Fibroblast of skin of left quadriceps (primary cell): ENCODE results near the gene HMOX1.
A peak's percentile ranks its signal among the peaks of the same experiment; 100 is the strongest.
"Not testable (repeated sequence)": the region's sequence is repeated elsewhere in the genome, so short reads cannot be mapped to it uniquely, and the experiment has no call there.

Source experiments
- DNase-seq, 2 experiments: peaks; one replicate each; pipeline ENCODE4 v3.0.0-alpha.2; 2013; ENCODE audit warnings: low read depth in 2 of 2

Gene HMOX1

DNA sequence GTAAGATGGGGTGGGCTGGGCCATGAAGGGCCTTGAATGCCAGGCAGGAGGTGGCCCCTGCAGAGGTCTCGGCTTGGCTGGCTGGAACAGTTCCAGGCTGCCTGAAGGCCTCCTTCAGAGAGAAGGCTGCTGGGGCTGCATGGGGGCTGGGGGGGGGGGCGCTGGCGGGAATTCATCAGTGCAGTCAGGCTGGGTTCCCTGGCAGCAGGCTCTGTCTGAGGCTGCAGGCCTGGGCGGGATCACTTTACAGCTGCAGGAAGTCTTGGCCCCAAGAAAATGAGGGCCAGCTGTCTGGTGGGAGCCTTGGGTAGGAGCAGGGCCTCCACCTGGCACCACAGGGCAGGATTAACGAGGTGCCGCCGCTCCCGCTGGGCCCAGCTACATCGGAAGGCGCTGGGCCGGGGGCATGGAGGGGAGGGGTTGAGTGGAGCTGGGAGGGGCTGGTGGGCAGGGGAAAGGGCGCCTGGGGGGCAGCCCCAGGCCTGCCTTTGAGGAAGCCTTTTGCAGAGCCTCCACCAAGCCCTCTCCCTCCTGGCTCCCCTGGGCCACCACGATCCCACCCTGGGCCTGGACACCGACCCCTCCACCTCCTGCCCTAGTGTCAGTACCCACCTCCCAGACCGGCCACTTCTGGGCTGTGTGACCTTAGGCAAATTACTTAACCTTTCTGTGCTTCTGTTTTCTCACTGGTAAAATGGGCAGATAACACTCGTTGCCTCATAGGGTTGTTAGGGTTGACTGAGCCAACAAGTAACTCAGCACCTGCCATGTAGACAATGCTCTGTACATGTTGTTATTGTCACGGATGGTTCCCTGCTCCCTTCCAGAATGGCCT, 31.0 kb upstream of the HMOX1 start:
- DNase-seq = no peak

DNA sequence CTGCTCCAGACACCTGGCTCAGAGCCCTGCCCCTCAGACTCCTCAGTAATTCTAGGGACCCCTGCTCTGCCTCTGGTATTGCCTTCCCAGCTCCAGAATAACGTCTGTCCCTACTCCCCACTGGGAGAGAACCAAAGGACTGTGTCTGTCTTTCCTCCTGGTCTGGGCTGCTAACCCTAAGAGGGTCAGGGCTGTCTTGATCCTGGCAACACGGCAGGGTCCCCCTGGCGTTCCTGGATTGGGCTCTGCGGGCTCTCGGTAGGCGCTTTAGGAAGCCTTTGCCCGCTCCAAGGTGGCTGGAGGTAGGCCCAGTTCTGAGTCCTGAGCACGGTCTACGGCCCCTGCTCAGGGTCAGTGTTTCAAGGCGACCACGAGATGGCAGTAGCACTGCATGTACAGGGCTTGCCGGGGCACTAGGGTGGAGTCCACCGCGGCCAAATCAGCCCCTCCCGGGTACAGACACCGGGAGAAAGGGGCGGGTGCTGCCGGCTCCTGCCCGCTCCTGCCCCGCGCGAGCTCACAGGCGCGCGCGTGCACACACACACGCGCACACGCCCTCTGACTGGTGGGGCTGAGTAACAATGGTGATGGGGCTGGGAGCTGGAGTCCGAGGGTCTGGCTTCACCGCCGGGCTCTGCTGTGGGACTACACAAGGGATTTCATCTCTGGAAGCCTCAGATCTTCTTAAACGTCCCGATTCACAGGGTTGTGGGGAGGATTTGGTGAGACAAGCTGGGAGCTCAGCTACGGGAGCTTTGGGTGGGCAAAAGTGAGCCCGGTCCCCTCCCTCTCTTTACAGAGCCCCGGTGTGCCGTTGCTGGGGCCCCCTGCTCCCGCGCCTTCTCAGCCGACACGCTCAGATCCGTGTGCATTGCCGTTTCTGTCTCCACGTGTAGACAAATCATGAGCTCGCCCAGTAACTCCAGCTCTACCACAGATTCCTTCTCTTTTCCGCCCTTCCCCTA, 30.1 kb upstream of the HMOX1 start:
- DNase-seq = peak; percentile 78

DNA sequence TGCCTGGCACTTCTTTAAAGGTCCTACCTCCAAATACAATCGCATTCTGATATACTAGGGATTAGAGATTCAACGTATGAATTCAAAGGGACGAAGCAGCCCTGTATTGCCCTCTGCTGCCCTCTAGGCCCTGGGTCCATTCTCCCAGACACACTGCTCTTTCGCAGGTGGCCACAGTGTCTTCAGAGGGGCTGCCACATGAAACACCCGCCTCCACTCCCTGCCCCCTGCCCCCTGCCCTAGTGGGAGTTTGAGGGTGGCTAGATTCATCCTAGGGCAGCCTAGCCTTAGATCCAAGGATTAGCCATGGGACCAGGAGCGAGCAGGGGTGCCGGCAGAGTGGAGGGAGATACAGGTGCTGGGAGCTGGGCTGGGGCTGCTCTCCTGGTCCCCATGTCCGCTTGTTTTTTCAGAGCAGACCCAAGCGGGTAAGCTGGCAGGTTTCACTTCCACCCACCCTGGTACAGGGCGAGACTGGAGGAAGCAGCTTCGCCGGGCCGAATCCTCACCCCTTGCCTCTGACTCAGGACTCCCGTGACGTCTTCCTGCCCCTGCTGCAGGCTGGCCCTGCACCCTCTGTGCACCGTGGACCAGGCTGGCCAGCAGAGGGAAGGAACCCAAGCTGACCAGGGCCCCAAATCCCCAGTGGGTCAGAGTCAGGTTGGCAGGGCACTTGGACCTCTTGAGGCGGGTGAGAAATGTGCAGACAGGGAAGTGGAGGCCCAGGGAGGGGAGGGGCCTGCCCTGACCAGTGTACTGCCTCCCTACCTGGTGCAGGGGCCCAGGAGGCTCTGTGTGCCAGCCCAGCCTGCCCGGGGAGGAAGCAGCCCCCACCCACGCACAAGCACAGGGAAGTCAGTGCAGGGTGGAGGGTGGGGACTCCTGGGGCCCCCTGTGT, 28.4 kb upstream of the HMOX1 start:
- no peak for DNase-seq

DNA sequence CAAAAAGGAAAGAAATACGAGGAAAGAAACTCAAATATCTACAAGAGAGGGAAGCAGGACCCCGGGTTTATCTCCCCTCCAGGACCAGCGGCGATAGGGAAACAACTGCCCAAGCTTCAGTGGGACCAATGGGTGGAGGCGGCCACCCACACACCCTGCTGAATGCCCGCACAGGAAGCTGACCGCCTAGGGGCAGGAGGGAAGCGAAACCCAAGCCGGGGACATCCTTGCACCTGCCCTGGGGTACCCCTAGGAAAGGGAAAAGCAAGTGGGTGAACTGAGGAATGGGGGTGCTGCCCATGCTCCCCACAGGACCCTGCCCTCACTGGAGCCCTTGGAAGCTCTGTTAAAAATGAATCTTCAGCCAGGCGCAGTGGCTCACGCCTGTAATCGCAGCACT, 27.6 kb upstream of the HMOX1 start:
- no peak for DNase-seq

DNA sequence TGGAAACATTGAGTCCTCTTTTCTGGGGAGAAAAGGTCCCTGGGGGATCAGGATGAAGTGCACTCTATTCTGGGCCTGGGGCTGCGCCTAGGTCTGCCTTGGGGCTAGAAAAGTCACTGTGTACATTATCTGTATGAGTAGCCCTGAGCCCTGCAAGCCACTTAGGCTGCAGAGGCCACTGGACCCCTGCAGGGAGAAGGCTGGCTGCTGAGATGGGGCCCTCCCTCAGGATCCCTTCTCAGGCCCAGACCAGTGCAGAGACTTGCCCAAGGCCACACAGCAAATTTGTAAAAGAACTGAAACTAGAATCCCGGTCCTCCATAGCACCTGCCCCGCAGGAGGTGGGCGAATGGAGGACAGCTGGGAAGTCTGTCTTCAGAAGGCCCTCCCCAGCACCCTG, 26.8 kb upstream of the HMOX1 start:
- DNase-seq = no peak

DNA sequence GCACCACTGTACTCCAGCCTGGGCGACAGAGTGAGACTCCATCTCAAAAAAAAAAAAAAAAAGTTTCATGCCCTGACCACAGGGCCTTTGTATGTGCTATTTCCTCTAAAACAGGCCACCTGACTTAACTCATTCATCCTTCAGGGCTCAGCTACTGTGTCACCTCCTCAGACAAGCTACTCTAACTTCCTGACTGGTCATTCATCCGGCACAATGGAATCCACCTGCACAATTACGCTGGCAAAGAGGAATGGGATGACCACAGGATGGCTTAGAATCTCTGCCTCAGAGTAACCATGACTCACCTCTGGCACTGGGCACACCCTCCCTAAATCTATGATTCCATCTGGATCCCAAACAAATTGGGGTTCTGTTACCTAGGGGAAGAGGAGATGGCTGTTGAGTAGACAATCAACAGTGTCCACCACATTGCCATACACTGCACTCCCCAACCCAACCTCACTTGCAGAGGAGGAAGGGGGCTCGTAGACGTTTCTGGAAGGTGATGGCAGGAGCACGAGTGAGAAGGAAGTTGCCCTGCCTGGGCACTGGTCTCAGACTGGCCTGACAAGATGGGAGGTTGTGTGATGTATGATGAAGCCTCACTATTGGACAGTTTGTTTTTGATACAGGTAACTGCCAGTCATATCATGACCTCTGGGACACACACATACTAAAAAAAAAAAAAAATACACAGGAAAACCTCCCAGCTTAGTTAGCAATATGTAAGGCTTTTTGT, 22.8 kb upstream of the HMOX1 start:
- no peak for DNase-seq

DNA sequence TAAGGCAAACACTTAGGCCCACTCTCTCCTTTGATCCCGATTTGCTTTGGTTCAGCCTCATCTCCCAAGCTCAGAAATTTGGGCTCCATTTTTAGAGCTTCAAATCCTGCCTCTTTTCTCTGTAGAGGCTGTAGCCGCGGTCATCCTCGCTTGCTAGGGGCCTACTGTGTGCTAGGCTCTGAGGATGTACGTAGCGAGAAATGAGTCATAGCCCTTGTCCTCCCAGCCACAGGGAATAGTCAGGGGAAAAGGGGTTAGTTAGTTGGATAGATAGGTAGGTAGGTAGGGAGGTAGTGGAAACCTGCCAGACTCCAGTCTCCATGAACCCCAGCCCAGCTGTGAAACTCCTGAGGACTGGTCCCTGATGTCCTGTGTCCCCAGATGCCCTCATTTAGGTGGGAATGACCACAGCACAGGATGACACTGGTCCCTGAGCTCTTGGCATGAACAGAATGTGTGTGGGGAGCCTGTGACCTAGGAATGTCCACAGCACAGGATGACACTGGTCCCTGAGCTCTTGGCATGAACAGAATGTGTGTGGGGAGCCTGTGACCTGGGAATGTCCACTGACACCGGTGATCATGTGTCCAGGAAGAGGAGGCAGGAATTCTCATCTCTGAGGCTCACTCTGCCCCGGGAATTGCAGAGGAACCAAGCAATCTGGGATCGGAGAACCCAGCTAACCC, 21.4 kb upstream of the HMOX1 start:
- no peak for DNase-seq

DNA sequence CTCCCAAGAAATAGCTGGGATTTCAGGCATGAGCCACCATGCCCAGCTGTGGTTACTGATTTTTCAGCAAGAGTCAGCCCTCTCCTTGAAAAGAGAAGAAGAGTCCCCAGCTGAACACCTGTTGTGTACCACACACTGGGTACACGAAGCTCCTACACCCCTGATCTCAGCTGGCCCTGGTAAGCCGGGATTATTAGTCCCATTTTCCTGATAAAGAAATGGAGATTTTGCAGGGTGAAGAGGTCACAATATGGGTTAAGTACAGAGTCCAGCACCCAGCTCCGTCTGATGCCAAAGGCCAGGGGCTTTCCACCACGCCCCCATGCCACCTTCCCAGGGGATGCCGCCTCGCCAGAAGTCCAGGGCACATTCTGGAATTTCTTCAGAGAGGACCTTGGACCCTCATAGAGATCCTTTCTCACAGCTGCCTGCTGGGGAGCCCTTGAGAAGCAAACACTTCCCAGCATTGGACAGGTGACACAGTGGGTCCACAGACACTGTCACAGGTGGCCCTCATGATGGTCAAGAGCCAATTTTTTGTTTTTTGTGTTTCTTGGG, 19.8 kb upstream of the HMOX1 start:
- DNase-seq = no peak

DNA sequence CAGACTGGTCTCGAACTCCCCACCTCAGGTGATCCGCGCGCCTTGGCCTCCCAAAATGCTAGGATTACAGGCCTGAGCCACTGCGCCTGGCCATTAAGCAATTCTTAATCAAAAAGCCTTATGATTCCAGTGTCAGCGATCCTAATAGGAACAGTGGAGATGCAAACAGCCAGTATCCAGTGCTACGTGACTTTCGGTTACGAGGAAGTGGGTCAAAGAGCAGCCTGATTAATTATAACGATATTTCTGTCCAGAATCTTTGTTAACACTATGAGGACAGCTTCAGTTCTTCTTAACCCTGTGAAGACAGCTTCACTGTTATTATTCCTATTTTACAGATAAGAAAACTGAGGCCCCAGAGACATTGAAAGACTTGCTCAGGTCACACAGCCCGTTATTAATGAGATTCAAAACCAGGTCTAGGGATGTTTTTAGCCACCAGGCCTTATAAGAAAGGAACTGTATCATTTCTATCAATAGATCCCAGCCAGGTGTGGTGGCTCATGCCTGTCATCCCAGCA, 17.3 kb upstream of the HMOX1 start:
- DNase-seq = no peak

DNA sequence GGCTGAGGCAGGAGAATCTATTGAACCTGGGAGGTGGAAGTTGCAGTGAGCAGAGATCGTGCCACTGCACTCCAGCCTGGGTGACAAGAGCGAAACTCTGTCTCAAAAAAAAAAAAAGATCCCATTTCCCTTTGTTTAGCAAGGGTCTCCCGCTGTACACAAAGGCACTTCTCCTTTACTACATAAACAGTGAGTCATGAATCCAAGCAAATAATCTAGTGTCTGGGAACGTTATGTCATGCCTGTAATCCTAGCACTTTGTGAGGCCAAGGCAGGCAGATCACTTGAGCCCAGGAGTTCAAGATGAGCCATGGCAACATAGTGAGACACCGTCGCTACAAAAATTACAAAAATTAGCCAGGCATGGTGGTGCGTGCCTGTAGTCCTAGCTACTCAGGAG, 16.7 kb upstream of the HMOX1 start:
- DNase-seq = not testable (repeated sequence)

DNA sequence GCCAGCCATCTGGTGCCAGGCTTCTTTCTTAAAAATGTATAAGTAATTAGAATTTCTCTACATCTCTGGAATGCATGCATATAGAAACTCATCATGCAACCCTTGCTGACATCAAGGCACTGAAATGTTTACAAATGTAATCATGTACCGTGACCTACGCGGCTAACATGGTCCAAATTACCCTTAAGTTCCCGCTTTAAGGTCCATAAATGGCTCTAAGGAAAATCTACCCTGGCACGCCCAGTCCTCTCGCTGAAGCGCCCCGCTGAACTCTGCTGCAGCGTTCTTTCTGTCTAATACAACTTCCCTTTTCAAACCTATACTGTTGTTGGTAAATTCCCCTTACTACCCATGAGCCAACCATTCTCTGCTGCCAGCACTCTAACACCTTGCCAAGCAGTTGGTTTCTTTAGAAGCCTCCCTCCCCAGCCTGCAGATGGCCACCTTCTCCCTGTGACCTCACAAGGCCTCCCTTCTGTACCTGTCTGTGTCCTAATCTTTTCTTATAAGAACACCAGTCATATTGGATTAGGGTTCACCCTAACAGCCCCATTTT, 13.5 kb upstream of the HMOX1 start:
- no peak for DNase-seq

DNA sequence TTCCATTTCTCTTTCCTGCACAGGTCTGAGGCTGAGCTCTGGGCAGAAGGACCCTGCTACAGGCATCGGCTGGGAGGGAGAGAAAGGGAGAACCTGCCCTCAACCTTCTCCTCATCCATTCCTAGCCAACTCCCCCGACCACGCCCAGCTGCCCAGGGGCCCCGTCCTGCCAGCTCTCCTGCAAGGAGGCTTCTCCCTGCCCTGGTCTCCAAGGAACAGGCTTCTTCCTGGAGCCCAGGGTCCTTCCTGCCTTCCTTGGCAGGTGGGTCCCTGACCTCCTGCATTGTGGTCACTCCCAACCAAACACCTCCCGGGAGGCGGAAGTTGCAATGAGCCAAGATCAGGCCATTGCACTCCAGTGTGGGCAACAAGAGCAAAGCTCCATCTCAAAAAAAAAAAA, 12.5 kb upstream of the HMOX1 start:
- no peak for DNase-seq

DNA sequence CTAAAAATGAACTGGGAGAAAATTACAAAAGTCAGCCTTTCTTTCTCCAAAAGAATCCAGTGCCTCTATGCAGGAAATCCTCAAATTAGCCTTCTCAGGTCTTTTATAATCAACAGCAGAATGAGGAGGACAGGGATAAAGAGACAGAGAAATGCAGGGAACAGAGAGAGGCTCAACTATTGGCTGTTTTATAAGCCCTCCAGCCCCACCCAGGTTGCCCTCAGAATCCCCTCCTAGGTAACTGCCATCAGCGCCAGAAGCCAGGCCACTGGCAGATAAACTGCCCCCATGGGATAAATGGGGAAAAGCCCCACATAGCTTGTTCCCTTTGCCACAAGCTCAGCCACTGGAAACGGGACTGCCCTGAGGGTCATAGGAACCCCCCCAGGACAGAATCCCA, 10.9 kb upstream of the HMOX1 start:
- DNase-seq = no peak

DNA sequence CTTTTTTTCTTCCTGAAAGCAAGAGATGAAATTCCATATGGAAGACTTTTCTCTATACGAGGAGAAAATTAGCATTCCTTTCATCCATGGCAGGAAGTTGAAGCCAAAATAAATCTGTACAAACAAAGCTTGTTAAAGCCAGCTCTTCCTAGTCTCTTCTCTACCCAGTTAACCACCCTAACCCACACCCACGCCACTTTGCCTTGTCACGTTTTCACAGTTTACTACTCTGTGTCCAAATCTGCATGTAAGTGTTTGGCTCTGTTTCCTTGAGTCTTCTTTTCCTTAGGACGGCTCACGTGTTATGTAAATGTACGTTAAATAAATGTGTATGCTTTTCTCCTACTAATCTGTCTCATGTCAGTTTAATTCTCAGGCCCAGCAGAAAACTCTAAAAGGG, 7.1 kb upstream of the HMOX1 start:
- DNase-seq = no peak

DNA sequence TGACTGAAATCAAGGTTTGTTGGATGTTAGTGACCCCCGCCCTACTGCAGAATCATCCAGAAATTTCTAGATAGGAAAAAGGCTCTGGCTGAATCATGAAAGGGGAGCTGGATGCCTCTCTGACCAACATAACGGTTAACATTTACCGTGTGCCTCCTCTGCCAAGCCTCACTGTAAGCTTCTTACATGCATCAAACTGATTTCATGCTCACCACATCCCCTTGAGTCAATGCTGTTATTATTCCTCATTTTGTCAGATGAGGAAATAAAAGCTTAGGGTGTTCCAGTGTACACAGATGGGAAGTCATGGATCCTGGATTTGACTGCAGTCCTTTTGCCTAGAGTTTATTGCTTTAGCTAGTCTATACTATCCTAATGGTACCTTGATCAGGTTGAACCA, 5.9 kb upstream of the HMOX1 start:
- DNase-seq = no peak

DNA sequence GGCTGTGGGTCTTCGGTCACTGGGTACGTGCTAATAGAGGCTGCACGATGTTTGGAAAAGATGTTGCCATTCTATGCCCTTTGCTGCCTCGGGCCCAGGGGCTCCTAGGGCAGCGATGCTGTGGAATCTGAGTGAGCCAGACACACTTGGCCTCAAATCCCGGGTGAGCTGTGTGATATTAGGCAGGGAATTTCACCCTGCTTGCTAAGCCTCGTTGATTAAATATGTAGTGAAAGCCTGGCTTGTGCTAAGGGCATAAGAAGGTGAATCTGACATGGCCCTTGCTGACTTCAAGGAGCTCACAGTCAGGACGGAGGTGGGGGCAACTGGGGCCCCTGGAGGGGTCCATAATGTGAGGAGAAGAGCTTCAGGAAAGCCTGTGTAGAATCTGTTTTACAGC, 5.4 kb upstream of the HMOX1 start:
- no peak for DNase-seq

DNA sequence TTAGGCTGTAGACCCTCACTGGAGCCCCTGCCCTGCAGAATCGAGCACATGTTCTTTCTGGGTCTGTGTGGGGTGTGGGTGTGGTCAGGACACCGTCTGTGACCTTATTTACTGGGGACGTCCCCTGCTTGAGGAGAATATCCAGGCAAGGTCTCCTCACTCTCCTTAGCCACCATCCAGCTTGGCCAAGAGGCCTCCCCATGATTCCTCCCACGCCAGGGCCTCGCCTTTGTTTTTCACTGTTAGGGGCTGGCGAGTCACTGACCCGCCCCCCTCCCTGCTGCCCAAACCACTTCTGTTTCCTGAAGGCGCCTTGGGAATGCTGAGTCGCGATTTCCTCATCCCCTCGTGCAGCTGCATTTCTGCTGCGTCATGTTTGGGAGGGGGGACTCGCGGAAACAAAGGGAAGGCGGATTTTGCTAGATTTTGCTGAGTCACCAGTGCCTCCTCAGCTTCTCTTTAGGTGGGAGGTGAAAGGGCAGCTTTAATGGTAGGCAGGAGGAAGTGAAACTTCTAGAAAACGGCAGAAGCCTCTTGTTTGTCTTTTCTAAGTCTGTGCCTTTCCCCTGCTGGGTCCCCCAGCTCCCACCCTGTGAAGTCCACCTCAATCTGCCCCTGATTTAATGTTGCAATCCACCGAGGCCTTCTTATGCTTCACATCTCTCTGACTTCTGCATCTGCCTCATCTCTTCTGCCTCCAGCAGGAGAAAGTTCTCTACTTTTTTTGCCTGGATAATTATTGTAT, 4.0 kb upstream of the HMOX1 start:
- DNase-seq = peak; percentile 98

DNA sequence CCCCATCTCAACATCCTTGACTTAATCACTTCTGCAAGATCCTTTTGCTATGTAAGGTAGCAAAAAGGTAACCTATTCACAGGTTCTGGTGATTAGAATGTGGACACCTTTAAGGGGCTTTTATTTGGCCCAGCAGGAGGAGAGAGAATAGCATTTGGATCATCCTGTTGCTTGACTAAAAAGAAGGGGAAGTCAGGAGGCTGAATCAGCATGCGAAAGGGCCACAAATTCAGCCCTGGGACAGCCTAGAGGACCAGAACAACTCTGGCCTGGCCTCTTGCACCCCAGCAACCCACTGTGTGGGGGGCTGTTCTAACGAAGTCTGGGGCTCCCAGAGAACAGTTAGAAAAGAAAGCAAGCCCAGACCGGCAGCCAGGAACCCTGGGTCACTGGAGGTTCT, 3.2 kb upstream of the HMOX1 start:
- DNase-seq = no peak

DNA sequence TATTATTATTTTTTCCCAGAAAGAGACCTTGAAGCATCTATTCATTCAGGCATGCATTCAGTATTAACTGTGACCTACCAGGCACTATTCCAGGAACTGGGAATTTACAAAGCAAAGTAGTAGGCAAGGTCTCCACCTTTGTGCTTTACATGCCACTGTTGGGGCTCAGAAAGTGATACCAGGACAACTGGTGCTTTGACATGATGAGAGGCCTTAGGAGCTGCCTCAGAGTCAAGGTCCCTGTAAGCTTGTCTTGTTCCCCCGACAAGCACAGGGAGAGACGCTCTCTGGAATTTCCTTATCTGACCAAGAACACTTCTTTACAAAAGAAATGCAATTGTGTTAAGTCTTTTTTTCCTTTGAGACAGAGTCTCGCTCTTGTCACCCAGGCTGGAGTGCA, 2.3 kb upstream of the HMOX1 start:
- DNase-seq = no peak
